Activated CD4-positive, CD25-positive, alpha-beta regulatory T cell treated with anti-CD3 and anti-CD28 coated beads, Interleukin-2, amount 50 U/mL, for 16 hours (primary cell): ENCODE data around the gene SAFB2.
"Not testable (repeated sequence)": the region's sequence is repeated elsewhere in the genome, so short reads cannot be mapped to it uniquely, and the experiment has no call there.

Experiments
- DNase-seq: peaks from one replicate; pipeline ENCODE4 v3.0.0-alpha.2; 2020; ENCODE audit warnings: low read depth, low spot score

Gene SAFB2

GRCh38 chr19:5632657-5633056 lies 10.1 kb upstream of the SAFB2 start:
- DNase-seq = no peak

GRCh38 chr19:5632241-5632612 lies 9.7 kb upstream of the SAFB2 start:
- no peak for DNase-seq

DNA sequence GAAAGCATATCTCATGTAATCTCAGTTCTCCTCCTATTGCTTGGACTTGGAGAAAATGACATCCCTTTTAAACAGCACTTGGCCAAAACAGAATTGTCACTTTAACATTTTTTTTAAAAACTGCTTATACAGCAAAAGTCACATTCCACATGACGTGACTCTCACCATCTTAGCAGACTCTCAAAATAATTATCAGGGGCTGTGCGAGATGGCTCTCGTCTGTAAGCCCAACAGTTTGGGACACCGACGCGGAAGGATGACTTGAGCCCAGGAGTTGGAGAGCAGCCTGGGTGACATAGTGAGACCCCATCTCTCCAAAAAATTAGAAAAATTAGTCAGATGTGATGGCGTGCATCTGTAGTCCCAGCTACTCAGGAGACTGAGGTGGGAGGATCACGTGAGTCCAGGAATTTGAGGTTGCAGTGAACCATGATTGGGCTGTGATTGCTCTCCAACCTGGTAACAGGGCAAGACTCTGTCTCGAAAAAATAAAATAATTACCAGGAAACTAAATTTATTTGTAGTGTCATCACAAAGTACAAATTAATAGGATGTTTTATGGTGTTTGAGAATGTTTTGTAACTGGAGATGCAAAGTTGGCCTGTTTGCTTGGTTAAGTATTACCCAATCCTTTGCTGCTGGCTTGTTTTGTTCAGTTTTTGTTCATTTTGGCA lies 9.1 kb upstream of the SAFB2 start:
- no peak for DNase-seq

DNA sequence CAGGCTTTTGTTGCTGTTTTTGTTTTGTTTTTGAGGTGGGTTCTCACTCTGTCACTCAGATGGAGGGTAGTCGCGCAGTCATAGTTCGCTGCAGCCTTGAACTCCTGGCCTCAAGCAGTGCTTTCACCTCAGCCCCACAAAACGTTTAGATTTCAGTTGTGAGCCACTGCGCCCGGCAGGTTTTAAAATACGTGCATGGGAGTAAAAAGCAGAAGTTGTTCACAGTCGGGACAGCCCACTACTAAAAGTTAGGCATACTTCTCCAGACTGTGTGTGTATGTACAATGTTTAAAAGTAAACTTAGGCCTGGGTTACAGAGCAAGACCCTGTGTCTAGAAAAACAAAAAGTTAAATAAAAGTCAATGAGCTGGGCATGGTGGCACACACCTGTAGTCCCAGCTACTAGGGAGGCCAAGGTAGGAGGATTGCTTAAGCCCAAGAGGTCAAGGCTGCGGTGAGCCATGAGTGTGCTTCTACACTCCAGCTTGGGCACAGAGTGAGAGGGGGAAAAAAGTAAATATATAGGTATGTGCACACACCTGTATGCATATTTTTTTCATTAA lies 6.4 kb upstream of the SAFB2 start:
- no peak for DNase-seq

DNA sequence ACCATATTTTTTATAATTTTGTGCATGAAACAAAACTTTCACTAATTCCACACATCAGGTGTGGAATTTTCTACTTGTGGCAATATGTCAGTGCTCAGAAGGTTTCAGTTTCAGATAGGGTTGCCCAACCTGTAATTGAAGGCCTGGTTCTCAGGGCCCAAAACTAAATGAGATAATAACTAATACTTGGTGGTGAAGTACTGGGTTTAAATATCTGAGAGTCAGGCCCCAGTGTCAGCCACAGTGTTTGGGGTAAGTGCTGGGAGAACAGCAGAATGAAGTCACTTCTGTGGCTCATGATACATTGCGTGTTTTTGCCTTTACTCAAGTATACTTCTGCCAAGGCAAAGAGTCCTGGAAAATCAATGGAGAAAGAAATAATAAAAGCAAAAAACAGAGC lies 5.9 kb upstream of the SAFB2 start:
- no peak for DNase-seq

GRCh38 chr19:5627395-5627904 lies 4.9 kb upstream of the SAFB2 start:
- DNase-seq = no peak

- DNase-seq = no peak
These were observed 3.1 kb upstream of the SAFB2 start for GRCh38 chr19:5625641-5626040.

DNA sequence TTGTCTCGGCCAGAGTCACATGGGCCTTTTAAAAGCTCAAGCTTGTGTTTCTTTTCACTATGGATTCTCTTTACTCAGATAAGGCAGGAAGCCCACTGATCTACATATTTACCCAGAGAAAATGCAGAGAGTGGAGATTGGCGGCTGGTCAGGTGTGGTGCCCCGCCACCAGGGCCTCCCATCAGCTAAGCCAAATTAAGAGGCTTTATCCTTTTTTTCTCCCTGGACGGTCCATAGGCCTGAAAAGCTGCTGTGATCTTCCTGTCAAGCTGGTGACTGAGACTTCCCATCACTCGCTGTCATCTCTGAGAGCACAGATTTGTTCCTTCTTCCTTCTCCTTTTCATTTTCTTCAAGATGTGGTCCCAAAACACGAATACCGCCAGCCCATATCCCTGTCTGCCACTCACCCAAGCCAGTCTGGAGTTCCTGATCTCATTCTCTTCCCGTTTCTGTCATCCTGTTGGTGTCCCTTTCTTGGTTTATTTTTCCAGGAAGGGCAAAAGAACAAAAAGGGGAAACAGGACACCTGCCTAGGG lies 2.2 kb upstream of the SAFB2 start:
- DNase-seq = no peak

- DNase-seq = no peak
These were observed 1.6 kb upstream of the SAFB2 start for GRCh38 chr19:5624018-5624663.

DNA sequence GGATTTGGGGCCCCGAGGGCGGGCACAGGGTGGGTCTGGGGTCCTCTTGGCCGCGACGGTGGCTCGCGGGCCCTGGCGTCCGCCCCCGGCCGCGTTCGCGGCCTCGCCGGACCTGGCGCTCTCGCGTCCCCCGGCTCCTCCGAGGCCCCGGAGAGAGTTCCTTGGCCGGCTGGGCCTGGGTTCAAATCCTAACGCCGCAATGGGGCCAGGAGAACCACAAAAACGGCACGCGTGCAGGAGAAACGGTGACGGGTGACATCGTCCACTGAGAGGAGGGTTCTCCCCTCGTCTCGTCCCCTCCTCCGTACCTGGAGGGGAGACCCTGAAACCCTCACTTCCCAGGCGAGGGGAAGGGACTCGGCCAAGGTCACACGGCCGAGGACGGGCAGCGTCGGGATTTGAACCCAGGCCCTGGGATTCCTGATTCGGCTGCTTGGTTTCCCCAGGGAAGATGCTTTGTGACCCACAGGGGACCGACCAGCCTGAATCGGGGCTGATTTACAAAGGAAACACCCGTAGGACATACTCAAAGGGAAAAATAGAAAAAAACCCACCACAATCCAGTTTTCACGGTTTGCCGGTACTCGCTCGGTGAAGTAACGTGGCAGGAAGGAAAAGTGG lies 931 bp upstream of the SAFB2 start:
- DNase-seq = no peak

DNA sequence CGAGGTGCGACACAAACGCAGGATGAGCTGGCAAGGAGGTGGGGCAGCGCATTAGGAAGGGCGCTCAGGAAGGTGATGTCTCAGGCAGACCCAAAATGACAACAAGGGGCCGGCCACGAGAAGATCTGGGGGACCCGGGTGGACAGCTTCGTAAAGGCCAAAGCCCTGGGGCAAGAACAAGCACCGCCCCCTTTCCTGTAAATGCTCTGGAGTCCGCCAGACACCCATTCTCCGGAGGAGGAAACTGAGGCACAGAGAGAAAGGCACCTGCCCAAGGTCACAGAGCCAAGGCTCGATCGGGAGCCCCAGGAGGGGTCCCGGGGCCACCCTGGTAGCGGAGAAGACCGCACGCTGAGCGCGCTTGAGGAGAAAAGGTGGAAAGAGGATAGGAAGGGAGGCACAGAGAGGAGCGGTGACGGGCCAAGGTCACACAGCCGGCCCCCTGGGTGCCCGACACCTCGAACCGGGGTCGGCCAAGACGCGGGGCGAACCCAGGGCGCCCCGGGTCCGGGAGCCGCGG lies 571 bp downstream of the SAFB2 start:
- no peak for DNase-seq

DNA sequence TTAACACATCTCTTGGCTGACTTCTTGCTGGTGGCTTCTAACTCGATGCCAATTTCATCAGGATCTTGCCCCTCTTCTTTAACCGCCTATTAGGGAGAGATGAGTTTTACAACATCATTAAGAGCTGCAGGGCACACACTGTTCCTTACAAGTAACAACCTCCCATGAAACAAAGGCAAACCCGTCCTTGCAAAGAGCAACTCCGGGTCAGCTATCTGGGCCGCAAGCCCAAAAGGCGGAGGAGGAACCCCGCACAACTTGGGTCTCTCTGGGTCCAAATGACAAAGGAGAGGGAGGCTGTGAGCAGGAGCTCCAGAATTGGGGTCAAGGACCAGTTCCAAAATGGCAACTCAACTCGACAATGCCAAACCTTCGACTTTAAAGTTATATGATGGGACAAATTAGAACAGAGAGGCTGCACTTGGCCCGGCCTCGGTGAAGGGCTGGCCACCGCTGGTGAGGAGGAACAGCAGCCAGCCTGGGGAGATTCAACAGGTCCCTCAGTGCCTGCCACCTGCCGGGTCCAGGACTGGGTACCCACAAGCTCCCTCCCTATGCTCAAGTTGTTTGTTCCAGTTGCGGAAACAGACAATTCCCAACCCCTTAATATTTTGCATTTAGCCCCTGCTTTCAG lies 1.1 kb downstream of the SAFB2 start:
- no peak for DNase-seq

DNA sequence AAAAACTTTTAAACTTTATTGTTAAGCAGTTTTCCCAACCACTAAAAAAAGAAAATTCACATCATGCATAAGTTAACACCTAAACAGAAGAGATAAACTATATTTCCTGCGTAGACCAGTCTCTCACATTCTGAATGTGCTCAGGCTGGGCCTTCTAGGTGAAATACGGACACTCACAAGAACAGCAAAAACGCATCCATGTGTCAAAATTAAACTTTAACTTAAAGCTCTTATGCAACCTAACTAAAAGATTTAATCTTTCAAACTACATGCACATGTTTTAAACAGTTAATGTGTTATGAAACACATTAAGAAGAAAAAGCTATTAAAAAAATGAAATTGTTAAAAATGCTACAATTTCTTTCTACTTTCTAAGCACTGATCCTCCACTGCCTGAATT lies 2.6 kb downstream of the SAFB2 start:
- no peak for DNase-seq

DNA sequence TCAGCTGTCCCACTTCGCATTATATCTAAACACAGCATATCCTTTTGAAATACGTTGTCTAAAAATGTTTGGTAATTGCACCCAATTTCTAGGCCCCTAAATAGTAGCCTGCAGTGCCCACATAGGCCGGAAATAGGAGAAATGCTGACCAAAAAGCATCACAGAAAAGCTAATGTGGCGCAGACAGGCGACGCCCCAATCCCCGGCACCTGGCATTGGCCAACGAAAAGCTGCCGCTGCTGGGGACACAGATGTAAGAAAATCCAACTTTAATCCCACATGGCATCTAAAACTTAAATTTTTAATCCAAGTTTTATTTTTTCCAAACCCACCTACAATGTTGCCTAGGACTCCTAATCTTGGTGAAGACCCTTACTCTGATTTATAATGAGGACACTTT lies 4.0 kb downstream of the SAFB2 start:
- no peak for DNase-seq

DNA sequence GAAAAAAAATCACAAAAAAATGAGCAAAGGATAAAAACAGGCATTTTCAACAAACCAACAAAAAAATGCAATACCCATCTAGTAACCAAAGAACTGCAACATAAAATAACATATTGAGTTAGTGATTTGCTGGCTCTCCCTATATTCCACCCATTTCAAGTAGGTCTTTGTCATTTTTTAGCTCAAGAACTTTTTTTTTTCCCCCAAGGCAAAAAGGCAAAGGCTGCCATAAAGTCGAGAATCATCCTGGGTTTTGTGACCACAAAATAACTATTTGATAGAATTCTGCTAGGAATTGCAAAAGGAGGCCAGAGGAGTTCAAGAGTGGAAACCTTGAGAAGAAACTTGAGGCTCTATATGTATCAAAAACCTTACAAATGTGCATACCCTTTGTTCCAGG lies 5.5 kb downstream of the SAFB2 start:
- no peak for DNase-seq

DNA sequence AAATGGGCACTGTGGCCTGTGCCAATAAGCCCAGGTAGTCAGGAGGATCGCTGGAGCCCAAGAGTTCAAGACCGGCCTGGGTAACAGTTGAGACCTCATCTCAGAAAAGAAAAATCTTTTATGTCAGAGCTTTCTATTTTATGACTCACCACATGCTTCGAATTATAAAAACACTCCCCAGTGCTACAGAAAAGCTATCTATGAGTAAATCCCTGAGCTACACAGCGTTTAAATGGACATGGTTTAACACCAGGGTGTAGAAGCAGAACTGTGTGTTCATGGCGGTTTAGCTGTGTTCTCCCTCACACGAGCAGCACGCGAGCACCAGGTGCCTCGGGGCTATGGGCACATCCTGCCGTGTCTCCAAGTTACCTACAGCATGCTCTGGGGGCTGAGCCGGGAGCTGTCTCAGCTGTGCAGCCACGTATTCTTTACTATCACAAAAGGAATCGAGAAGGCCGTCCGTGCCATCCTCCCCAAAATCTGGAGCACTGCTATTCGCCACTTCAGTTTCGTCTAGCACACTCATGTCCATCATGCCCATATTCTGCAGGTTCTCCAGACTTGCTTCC lies 6.7 kb downstream of the SAFB2 start:
- DNase-seq = no peak

DNA sequence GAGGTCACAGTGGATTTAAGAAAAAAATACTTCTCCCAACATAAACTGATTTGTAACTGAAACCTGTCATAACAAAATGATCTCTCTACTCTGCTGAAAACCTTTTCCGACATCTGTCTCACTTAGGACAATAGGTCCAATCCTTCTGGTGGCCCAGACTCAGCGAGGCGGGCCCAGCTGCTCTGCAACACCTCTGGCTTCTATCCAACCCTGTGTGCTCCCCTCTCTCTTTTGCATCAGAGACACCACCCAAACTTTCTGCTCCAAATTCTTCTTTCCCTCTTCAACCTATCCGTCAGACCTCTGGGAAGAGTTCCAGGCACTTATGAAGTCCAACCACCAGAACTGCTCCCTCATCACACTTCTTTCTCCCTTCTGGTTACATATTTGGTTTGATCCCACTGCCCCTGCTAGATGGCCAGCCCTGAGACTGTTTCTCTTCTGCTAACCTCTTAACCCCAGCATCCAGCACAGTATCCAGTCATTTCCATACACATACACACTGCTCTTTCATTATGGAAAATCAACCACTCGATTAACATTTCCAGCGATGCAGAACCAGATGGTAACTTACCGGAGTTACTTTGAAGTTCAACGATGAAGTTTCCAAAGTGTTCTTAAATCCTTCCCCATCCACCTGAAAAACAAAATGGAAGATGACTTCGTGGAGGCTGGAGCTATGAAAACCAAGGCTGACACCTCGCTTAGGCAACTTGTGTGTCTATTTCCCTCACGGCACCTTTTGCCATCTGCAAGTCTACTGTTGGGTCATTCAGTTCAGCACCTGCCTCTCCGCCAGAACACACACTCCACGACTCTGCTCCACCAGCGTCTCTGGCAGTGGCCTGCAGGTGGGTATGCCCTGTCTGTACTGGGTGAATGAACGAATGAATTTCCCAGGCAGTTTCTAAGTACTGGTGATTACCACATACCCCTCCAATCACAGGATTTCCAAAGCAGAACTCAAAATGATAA lies 9.4 kb downstream of the SAFB2 start:
- no peak for DNase-seq

DNA sequence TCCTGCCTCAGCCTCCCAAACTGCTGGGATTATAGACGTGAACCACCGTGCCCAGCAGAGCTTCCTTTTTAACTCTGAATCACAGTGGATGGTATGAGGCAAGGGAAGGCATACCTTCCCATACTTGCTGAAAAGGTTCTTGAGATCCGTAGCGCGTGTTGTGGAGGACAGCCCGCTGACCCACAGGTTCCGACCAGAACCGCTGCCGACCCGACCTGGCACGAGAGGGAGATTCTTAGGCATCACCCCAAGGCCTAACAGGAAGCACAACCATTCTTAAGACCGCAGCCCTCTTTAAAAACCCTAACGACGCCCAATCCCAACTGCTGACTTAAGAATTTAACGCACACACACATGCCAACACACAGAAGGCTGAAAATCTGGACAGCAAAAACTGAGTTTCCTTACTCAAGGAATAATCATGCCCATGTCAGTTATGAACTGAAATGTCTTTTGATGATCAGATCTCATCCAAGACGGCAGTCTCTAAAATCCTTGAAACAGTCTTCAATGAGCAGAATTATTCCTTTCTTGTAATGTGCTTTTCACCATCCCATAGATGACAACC lies 12.6 kb downstream of the SAFB2 start:
- no peak for DNase-seq

DNA sequence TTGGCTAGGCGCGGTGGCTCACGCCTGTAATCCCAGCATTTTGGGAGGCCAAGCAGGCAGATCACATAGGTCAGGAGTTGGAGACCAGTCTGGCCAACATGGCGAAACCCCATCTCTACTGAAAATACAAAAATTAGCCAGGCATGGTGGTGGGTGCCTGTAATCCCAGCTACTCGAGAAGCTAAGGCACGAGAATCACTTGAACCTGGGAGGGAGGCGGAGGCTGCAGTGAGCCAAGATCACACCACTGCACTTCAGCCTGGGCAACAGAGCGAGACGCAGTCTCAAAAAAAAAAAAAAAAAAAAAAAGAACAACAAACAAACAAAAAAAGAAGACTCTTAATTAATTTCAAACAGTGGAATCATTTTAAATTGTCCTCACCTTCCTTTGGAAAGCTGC lies 13.8 kb downstream of the SAFB2 start:
- not testable (repeated sequence) for DNase-seq

GRCh38 chr19:5608291-5608690 lies 14.3 kb downstream of the SAFB2 start:
- DNase-seq = no peak
